Ishikawa (cell line): ENCODE measurements around the gene WDR62.

Source experiments
- CREB1 ChIP-seq: IDR thresholded peaks from 2 replicates; pipeline ENCODE4 v1.6.1; 2012; ENCODE audit warnings: low read depth
- EGR1 ChIP-seq: IDR thresholded peaks from 2 replicates; pipeline ENCODE4 v1.6.1; 2012
- EP300 ChIP-seq: IDR thresholded peaks from 2 replicates; pipeline ENCODE4 v1.6.1; 2012; ENCODE audit warnings: borderline replicate concordance
- RAD21 ChIP-seq: IDR thresholded peaks from 2 replicates; pipeline ENCODE4 v1.6.1; 2012; ENCODE audit warnings: low read depth
- TAF1 ChIP-seq: IDR thresholded peaks from 2 replicates; pipeline ENCODE4 v1.6.1; 2012; ENCODE audit warnings: low read depth, mild to moderate bottlenecking
- TCF12 ChIP-seq: IDR thresholded peaks from 2 replicates; pipeline ENCODE4 v1.6.1; 2012; ENCODE audit warnings: low read depth
- TF ChIP-seq, protein P1 (sequence below): IDR thresholded peaks from 2 replicates; pipeline ENCODE4 v1.6.1; 2012; ENCODE audit warnings: low read depth, mild to moderate bottlenecking
- TF ChIP-seq, protein P2 (sequence below): IDR thresholded peaks from 2 replicates; pipeline ENCODE4 v1.6.1; 2012

DNA sequence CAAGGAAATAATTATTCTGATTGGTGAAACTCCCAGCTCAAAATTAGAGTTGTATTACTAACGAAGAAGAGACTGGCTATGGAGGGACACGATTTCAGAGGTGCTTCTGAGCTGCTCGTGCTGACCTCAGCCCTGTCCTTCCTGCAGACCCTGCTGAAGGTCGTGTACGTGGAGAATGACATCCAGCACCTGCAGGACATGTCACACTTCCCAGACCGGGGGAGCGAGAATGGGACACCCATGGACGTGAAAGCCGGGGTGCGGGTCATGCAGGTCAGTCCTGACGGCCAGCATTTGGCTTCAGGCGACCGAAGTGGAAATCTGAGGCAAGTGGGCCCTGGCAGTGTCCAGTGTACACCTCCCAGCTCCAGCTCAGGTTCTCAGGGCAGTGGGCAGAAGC is 28.2 kb downstream of the WDR62 start:
- no peak for TF ChIP-seq RAD21
- TF ChIP-seq, protein P1, sequence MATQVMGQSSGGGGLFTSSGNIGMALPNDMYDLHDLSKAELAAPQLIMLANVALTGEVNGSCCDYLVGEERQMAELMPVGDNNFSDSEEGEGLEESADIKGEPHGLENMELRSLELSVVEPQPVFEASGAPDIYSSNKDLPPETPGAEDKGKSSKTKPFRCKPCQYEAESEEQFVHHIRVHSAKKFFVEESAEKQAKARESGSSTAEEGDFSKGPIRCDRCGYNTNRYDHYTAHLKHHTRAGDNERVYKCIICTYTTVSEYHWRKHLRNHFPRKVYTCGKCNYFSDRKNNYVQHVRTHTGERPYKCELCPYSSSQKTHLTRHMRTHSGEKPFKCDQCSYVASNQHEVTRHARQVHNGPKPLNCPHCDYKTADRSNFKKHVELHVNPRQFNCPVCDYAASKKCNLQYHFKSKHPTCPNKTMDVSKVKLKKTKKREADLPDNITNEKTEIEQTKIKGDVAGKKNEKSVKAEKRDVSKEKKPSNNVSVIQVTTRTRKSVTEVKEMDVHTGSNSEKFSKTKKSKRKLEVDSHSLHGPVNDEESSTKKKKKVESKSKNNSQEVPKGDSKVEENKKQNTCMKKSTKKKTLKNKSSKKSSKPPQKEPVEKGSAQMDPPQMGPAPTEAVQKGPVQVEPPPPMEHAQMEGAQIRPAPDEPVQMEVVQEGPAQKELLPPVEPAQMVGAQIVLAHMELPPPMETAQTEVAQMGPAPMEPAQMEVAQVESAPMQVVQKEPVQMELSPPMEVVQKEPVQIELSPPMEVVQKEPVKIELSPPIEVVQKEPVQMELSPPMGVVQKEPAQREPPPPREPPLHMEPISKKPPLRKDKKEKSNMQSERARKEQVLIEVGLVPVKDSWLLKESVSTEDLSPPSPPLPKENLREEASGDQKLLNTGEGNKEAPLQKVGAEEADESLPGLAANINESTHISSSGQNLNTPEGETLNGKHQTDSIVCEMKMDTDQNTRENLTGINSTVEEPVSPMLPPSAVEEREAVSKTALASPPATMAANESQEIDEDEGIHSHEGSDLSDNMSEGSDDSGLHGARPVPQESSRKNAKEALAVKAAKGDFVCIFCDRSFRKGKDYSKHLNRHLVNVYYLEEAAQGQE, result no peak
- no peak for TF ChIP-seq TAF1
- no peak for TF ChIP-seq TCF12
- no peak for TF ChIP-seq EP300
- no peak for TF ChIP-seq EGR1
- TF ChIP-seq, protein P2, sequence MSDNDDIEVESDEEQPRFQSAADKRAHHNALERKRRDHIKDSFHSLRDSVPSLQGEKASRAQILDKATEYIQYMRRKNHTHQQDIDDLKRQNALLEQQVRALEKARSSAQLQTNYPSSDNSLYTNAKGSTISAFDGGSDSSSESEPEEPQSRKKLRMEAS, result no peak
- no peak for TF ChIP-seq CREB1
